ENCODE measurements around the gene ASTN2. TPM values are rescaled to one million over a fixed set of nuclear protein-coding genes. Genes with fewer than 3 reads are reported as not detected.

ASTN2 gene
- total RNA-seq, 2 donors from 2014 or later: 3.7 to 4.8 TPM

- Mint-ChIP-seq H3K27ac (no peak overlapping the region), H3K4me1 (no peaks in the 10 kb centered on the region), H3K36me3 (ENCODE audit: low read depth) (no peaks in the 10 kb centered on the region), H3K4me3 (no peak overlapping the region), H3K27me3 (no peaks in the 10 kb centered on the region)
- DNase-seq: no peak
- no peaks in the 10 kb centered on the region for H3K9me3 ChIP-seq (ENCODE audit: control insufficient read depth, low read length, poor library complexity, severe bottlenecking)
- no peak for ATAC-seq
These were observed 118.4 kb downstream of the ASTN2 start for GRCh38 chr9:117296453-117296852.

DNA sequence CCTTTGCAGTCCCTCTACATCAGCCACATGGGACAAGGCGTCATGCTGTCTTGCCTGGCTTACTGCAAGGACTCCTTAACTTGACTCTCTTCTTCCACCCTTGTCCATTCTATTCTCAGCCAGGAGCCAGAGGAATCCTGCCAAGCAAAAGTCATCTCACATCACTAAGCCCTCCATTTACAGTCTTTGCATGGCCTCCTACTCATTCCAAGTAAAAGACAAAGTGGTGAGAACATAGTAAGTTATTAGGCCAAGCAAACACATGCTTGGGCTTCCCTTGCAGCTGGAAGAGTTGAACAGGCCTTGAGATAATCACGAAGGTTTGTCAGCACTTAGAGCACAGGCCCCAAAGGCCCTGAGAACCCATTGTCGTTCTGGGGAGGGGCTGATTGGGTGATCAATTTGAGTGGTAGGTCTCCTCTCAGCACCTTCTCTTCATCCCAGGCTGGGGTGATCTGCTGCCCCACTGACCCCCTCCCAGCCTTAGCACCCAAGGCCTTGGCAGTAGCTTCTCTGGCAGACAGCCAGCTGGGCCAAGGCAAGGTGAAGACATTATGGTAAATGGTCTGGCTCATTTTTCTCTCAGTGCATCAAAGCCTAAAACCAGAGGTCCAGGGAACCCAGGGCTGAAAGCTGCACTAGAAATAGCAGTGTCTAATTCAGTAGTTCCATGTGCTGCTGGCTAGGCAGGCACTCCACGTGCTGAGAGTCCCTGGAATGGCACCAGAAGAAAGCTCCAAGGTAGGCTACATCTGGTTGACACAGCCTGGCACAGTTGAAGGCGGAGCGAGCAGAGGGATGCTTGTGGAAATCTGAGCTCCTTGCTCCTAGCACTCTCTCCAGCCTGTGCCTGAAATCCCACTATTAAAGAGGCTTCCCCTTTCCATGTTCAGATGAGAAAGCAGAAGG lies 121.4 kb downstream of the ASTN2 start:
- Mint-ChIP-seq H3K27ac (no peak overlapping the region), H3K4me3 (no peak overlapping the region), H3K4me1 (no peaks in the 10 kb centered on the region), H3K36me3 (ENCODE audit: low read depth) (no peaks in the 10 kb centered on the region), H3K27me3 (no peaks in the 10 kb centered on the region)
- ATAC-seq: no peak
- no peak for DNase-seq
- H3K9me3 ChIP-seq (ENCODE audit: control insufficient read depth, low read length, poor library complexity, severe bottlenecking): no peaks in the 10 kb centered on the region

DNA sequence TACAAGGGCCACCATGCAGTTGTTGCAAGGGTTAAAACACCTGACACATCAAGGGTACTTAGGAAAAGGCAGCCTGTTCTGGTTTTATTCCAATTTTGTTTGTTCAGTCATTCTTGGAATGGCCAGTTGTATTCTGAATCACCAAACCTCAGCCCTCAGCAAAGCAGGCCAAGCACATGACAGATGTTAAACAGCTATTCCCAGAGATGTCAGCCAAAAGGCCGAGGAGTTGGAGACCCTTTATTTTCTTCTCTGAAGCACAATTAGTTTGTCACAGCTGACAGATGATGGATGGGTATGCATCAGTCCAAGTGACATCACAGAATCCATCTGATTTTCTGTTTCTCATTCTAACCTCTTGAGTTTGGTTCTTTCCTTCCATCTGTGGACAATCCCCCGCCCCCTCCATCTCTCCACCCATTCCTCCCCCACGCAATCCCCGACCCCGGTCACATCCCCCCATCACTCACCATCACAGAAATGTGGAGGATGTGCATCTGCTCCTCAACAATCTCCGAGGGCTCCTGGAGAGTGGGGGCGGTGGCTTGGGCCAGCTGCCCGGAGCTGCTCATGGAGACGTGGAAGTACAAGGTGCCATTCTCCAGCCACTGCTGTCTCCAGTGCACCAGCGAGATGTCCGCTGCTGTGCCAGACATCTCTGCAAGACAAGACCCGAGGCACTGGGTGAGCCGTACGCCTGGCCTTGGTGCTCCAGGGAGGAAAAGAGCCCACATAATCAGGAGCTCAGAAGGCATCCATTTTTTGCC lies 123.8 kb downstream of the ASTN2 start:
- H3K4me3 Mint-ChIP-seq: no peak overlapping the region
- no peaks in the 10 kb centered on the region for H3K4me1 Mint-ChIP-seq
- H3K27me3 Mint-ChIP-seq: no peaks in the 10 kb centered on the region
- no peaks in the 10 kb centered on the region for H3K9me3 ChIP-seq (ENCODE audit: control insufficient read depth, low read length, poor library complexity, severe bottlenecking)
- no peak for DNase-seq
- H3K27ac Mint-ChIP-seq: no peak overlapping the region
- H3K36me3 Mint-ChIP-seq (ENCODE audit: low read depth): no peaks in the 10 kb centered on the region
- no peak for ATAC-seq

DNA sequence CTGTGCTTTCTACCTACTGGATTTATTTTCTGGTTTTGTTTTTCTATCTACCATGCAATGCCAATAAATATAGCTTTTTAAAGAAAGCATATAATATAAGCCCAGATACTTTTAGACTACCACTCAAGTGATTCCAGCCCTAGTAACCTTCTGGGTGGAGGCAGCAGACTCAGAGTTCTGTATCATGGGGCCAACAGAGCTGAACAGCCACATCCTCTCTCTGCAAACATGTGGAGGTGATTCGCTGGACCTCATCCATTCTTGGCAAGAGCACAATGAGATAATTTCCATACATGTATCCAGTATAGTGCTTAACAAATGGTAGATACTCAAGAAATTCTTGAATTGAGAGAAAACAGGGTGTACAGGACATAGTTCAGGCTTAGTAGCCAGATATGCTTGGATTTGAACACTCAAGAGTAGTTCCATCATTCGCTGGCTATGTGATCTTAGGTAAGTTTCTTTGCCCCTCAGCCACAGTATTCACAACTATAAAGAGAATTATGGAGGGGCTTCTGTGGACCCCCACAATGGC lies 124.5 kb downstream of the ASTN2 start:
- no peaks in the 10 kb centered on the region for H3K36me3 Mint-ChIP-seq (ENCODE audit: low read depth)
- no peak for ATAC-seq
- no peak overlapping the region for H3K4me3 Mint-ChIP-seq
- no peaks in the 10 kb centered on the region for H3K27me3 Mint-ChIP-seq
- DNase-seq: no peak
- no peak overlapping the region for H3K27ac Mint-ChIP-seq
- H3K4me1 Mint-ChIP-seq: no peaks in the 10 kb centered on the region
- no peaks in the 10 kb centered on the region for H3K9me3 ChIP-seq (ENCODE audit: control insufficient read depth, low read length, poor library complexity, severe bottlenecking)

DNA sequence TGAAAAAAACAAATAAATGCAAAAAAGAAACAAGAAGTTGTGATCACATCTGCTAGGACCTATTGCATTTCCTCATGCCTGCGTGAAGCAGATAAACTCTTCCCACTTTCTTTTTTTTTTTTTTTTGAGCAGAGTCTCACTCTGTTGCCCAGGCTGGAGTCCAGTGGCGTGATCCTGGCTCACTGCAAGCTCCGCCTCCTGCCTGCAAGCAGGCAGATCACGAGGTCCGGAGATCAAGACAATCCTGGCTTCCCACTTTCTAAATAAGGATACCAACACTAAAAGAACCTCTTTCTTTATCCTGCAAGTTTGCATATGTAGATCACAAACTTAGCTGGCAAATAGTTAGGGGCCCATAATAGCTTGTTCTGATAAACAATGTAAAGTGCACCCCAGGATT lies 128.6 kb downstream of the ASTN2 start:
- DNase-seq: no peak
- no peaks in the 10 kb centered on the region for H3K36me3 Mint-ChIP-seq (ENCODE audit: low read depth)

GRCh38 chr9:117284414-117284813 lies 130.4 kb downstream of the ASTN2 start:
- peaks cover 2% of the 10 kb centered on the region for H3K9me3 ChIP-seq (ENCODE audit: control insufficient read depth, low read length, poor library complexity, severe bottlenecking)
- Mint-ChIP-seq H3K4me3 (no peak overlapping the region), H3K27me3 (no peaks in the 10 kb centered on the region), H3K27ac (no peak overlapping the region), H3K36me3 (ENCODE audit: low read depth) (no peaks in the 10 kb centered on the region), H3K4me1 (no peaks in the 10 kb centered on the region)
- ATAC-seq (no peak), DNase-seq (no peak)

More for the DNA sequence above, 128.6 kb downstream of the ASTN2 start:
- H3K9me3 ChIP-seq (ENCODE audit: control insufficient read depth, low read length, poor library complexity, severe bottlenecking): no peaks in the 10 kb centered on the region
- Mint-ChIP-seq H3K27ac (no peak overlapping the region), H3K4me1 (no peaks in the 10 kb centered on the region), H3K4me3 (no peak overlapping the region), H3K27me3 (no peaks in the 10 kb centered on the region)
- ATAC-seq: no peak

- no peak for DNase-seq
- H3K9me3 ChIP-seq (ENCODE audit: control insufficient read depth, low read length, poor library complexity, severe bottlenecking): peaks cover 2% of the 10 kb centered on the region
- no peak for ATAC-seq
- Mint-ChIP-seq H3K27me3 (no peaks in the 10 kb centered on the region), H3K4me3 (no peak overlapping the region), H3K4me1 (no peaks in the 10 kb centered on the region), H3K36me3 (ENCODE audit: low read depth) (no peaks in the 10 kb centered on the region), H3K27ac (no peak overlapping the region)
These were observed 132.3 kb downstream of the ASTN2 start for GRCh38 chr9:117282541-117282940.

- Mint-ChIP-seq H3K4me1 (no peaks in the 10 kb centered on the region), H3K27me3 (no peaks in the 10 kb centered on the region), H3K27ac (no peak overlapping the region), H3K4me3 (no peak overlapping the region), H3K36me3 (ENCODE audit: low read depth) (no peaks in the 10 kb centered on the region)
- DNase-seq (no peak), ATAC-seq (no peak)
- peaks cover 2% of the 10 kb centered on the region for H3K9me3 ChIP-seq (ENCODE audit: control insufficient read depth, low read length, poor library complexity, severe bottlenecking)
These were observed 136.3 kb downstream of the ASTN2 start for GRCh38 chr9:117278471-117279035.

DNA sequence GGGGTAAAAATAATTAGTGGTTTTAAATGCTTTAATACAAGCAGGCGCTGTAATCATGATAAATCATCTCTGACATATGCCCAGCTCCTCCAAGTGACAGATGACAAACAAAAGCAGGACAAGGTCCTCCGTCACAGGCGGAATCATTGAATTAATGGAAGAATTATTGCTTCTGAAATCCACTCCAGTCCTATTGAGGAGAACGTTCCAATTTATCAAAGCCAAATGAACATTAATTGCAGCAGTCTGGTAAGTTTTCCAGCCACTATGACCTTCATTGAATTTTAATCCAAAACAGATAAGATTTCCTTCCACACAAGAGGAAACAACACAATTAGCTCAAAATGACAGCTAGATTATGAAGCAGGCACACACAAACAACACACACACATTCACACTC lies 136.8 kb downstream of the ASTN2 start:
- H3K4me3 Mint-ChIP-seq: no peak overlapping the region
- ATAC-seq: no peak
- no peaks in the 10 kb centered on the region for H3K36me3 Mint-ChIP-seq (ENCODE audit: low read depth)
- no peak for DNase-seq
- H3K27ac Mint-ChIP-seq: no peak overlapping the region
- no peaks in the 10 kb centered on the region for H3K4me1 Mint-ChIP-seq
- no peaks in the 10 kb centered on the region for H3K27me3 Mint-ChIP-seq
- H3K9me3 ChIP-seq (ENCODE audit: control insufficient read depth, low read length, poor library complexity, severe bottlenecking): peaks cover 2% of the 10 kb centered on the region

GRCh38 chr9:117276444-117276843 lies 138.4 kb downstream of the ASTN2 start:
- DNase-seq (no peak), ATAC-seq (no peak)
- peaks cover 2% of the 10 kb centered on the region for H3K9me3 ChIP-seq (ENCODE audit: control insufficient read depth, low read length, poor library complexity, severe bottlenecking)
- no peak overlapping the region for H3K4me3 Mint-ChIP-seq
- H3K27ac Mint-ChIP-seq: no peak overlapping the region
- H3K4me1 Mint-ChIP-seq: no peaks in the 10 kb centered on the region
- no peaks in the 10 kb centered on the region for H3K36me3 Mint-ChIP-seq (ENCODE audit: low read depth)
- no peaks in the 10 kb centered on the region for H3K27me3 Mint-ChIP-seq

GRCh38 chr9:117273612-117274011 lies 141.2 kb downstream of the ASTN2 start:
- no peaks in the 10 kb centered on the region for H3K36me3 Mint-ChIP-seq (ENCODE audit: low read depth)
- no peaks in the 10 kb centered on the region for H3K9me3 ChIP-seq (ENCODE audit: control insufficient read depth, low read length, poor library complexity, severe bottlenecking)
- DNase-seq (no peak), ATAC-seq (no peak)
- H3K27me3 Mint-ChIP-seq: no peaks in the 10 kb centered on the region
- H3K4me3 Mint-ChIP-seq: no peak overlapping the region
- H3K27ac Mint-ChIP-seq: no peak overlapping the region
- H3K4me1 Mint-ChIP-seq: no peaks in the 10 kb centered on the region

GRCh38 chr9:117268847-117269446 lies 145.9 kb downstream of the ASTN2 start:
- ATAC-seq (no peak), DNase-seq (no peak)
- H3K9me3 ChIP-seq (ENCODE audit: control insufficient read depth, low read length, poor library complexity, severe bottlenecking): no peaks in the 10 kb centered on the region
- H3K4me3 Mint-ChIP-seq: no peak overlapping the region
- H3K27ac Mint-ChIP-seq: no peak overlapping the region
- H3K4me1 Mint-ChIP-seq: no peaks in the 10 kb centered on the region
- no peaks in the 10 kb centered on the region for H3K27me3 Mint-ChIP-seq
- no peaks in the 10 kb centered on the region for H3K36me3 Mint-ChIP-seq (ENCODE audit: low read depth)
